GM12865 (cell line): ENCODE measurements around the gene CTSW.

ENCODE experiments used
- DNase-seq: peaks from one replicate; pipeline ENCODE4 v3.0.0; 2010; ENCODE audit warnings: low read depth
- H3K4me3 ChIP-seq: 2 replicates; pipeline ENCODE4 v1.5.1; 2011; ENCODE audit warnings: mild to moderate bottlenecking, low read depth, low read length, control low read depth
- CTCF ChIP-seq: IDR thresholded peaks from 2 replicates; pipeline ENCODE4 v1.5.1; 2011; ENCODE audit warnings: low read length, control low read depth, low read depth, inconsistent platforms; ENCODE audit not compliant: insufficient read depth; ENCODE audit errors: missing control alignments

CTSW gene

GRCh38 chr11:65915101-65915820 lies 35.6 kb downstream of the CTSW start:
- TF ChIP-seq CTCF = no peak
- no peak overlapping the region for H3K4me3 ChIP-seq
- DNase-seq = no peak

- DNase-seq = no peak
- H3K4me3 ChIP-seq = no peak overlapping the region
- TF ChIP-seq CTCF = no peak
These were observed 36.2 kb downstream of the CTSW start for GRCh38 chr11:65915821-65916251.

- no peak for TF ChIP-seq CTCF
- no peak for DNase-seq
- no peak overlapping the region for H3K4me3 ChIP-seq
These were observed 36.8 kb downstream of the CTSW start for GRCh38 chr11:65916391-65916790.

GRCh38 chr11:65917077-65917433 lies 37.4 kb downstream of the CTSW start:
- no peak for DNase-seq
- TF ChIP-seq CTCF = no peak
- no peak overlapping the region for H3K4me3 ChIP-seq

GRCh38 chr11:65917434-65918210 lies 38.0 kb downstream of the CTSW start:
- H3K4me3 ChIP-seq = peak overlapping the region; percentile 92
- no peak for TF ChIP-seq CTCF
- DNase-seq = no peak

GRCh38 chr11:65918211-65919140 lies 38.8 kb downstream of the CTSW start, which contains the start of gene C11orf68:
TSS of gene C11orf68 (minus strand) at chr11:65919062. CDS start at chr11:65919031, 31 bp downstream.
- no peak for TF ChIP-seq CTCF
- peak within 1 kb of the TSS; percentile 92 for H3K4me3 ChIP-seq
- DNase-seq = peak; percentile 57
